Peyer's patch (tissue), 4 donors: ENCODE results near the gene RABIF.

Experiments
- CTCF ChIP-seq, 6 experiments: fragments of 450-650 bp in 4 of 6; fragments of 200-600 bp in 2 of 6; sonication (generic) in 1 of 6; IDR thresholded peaks; one replicate each; pipeline ENCODE4 v1.5.1; 2017 to 2019; ENCODE audit warnings: antibody characterized with exemption in 6 of 6, mild to moderate bottlenecking in 3 of 6, moderate library complexity in 1 of 6
- POLR2A ChIP-seq, 2 donors: fragments of 450-650 bp; IDR thresholded peaks; one replicate each; pipeline ENCODE4 v1.5.1; 2017; ENCODE audit warnings: antibody characterized with exemption in 2 of 2, mild to moderate bottlenecking in 2 of 2, moderate library complexity in 2 of 2

DNA sequence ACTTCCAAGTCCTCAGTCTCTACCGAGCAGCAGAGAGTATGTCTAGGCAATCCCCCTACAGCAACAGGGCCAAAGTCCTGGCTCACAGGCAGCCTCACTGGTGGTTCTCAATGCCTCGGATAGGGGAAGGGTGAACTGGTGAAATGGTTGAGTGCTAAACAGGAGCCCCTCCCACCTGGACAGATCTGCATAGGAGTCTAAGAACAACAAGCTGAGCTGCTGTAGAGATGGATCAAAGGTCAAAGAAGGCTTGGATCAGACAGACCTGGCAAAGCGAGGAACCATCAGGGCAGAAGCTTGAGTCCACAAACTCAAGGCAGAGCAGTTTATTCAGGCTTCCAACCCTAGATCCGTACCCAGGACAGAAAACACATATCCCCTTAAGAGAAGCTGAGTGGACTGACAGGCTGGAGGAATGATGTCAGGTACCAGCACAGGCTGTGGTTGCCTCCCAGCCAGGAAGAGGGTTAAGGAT, 31.8 kb downstream of the RABIF start:
- TF ChIP-seq POLR2A (IDR thresholded peaks at IDR 0.05) (peak in 1 of 2 donors; percentile 30), CTCF (IDR thresholded peaks at IDR 0.05) (no peak)
